Liver (tissue), 9 donors: ENCODE measurements around the gene TCP1. TPM values are rescaled to one million over a fixed set of nuclear protein-coding genes. Genes with fewer than 3 reads are reported as not detected.
A peak's percentile ranks its signal among the peaks of the same experiment; 100 is the strongest.

Experiments
- DNase-seq: peaks from one replicate; pipeline ENCODE4 v3.0.0-alpha.2; 2017; ENCODE audit warnings: low spot score
- H3K27ac ChIP-seq, 2 donors: one replicate each; pipeline ENCODE4 v1.7.0; 2013; ENCODE audit warnings: inconsistent platforms in 2 of 2, low read length in 2 of 2, control low read depth in 1 of 2, low read depth in 1 of 2, mild to moderate bottlenecking in 1 of 2
- H3K27me3 ChIP-seq, 4 donors: one replicate each; pipeline versions ENCODE4 v1.6.1 to v1.7.0; 2013; ENCODE audit warnings: low read length in 3 of 4, inconsistent platforms in 1 of 4, mild to moderate bottlenecking in 1 of 4, moderate library complexity in 1 of 4; ENCODE audit not compliant: control insufficient read depth in 4 of 4, insufficient read depth in 4 of 4
- H3K36me3 ChIP-seq, 4 donors: one replicate each; pipeline versions ENCODE4 v1.6.1 to v1.7.0; 2013; ENCODE audit warnings: low read length in 3 of 4, mild to moderate bottlenecking in 3 of 4, low read depth in 1 of 4, moderate library complexity in 1 of 4; ENCODE audit not compliant: control insufficient read depth in 4 of 4, insufficient read depth in 3 of 4
- H3K4me1 ChIP-seq, 4 donors: one replicate each; pipeline versions ENCODE4 v1.6.1 to v1.7.0; 2013; ENCODE audit warnings: low read length in 3 of 4, mild to moderate bottlenecking in 3 of 4, moderate library complexity in 1 of 4; ENCODE audit not compliant: control insufficient read depth in 4 of 4, insufficient read depth in 4 of 4
- H3K4me3 ChIP-seq, 3 donors: one replicate each; pipeline versions ENCODE4 v1.6.1 to v1.7.0; 2013; ENCODE audit warnings: low read length in 3 of 3, control low read depth in 1 of 3, low read depth in 1 of 3, mild to moderate bottlenecking in 1 of 3
- H3K9ac ChIP-seq, 2 donors: one replicate each; pipeline ENCODE4 v1.7.0; 2013; ENCODE audit warnings: low read length in 2 of 2, mild to moderate bottlenecking in 2 of 2, moderate library complexity in 2 of 2, control low read depth in 1 of 2, low read depth in 1 of 2
- H3K9me3 ChIP-seq, 4 donors: one replicate each; pipeline versions ENCODE4 v1.6.1 to v1.7.0; 2013; ENCODE audit warnings: low read length in 3 of 4; ENCODE audit not compliant: control insufficient read depth in 4 of 4
- EGR1 ChIP-seq, 2 donors: IDR thresholded peaks; 2 replicates each; pipeline ENCODE4 v1.6.1; 2016 to 2018; ENCODE audit warnings: antibody characterized with exemption in 2 of 2, low read depth in 2 of 2
- HNF4A ChIP-seq, 2 donors: conservative IDR thresholded peaks; 2 replicates each; pipeline ENCODE4 v1.6.1; 2016; ENCODE audit warnings: antibody characterized with exemption in 2 of 2, mild to moderate bottlenecking in 2 of 2
- HNF4G ChIP-seq: IDR thresholded peaks from 2 replicates; pipeline ENCODE4 v1.6.1; 2016; ENCODE audit warnings: antibody characterized with exemption
- MAX ChIP-seq: IDR thresholded peaks from 2 replicates; pipeline ENCODE4 v1.6.1; 2016; ENCODE audit warnings: antibody characterized with exemption
- NR2F2 ChIP-seq: IDR thresholded peaks from 2 replicates; pipeline ENCODE4 v1.6.1; 2016; ENCODE audit warnings: antibody characterized with exemption
- RAD21 ChIP-seq, 2 donors: IDR thresholded peaks; 2 replicates each; pipeline ENCODE4 v1.6.1; 2016; ENCODE audit warnings: antibody characterized with exemption in 2 of 2, mild to moderate bottlenecking in 2 of 2
- REST ChIP-seq: IDR thresholded peaks from 2 replicates; pipeline ENCODE4 v1.6.1; 2016; ENCODE audit warnings: antibody characterized with exemption, mild to moderate bottlenecking
- RXRA ChIP-seq, 2 donors: IDR thresholded peaks; 2 replicates each; pipeline ENCODE4 v1.6.1; 2017 to 2018; ENCODE audit warnings: antibody characterized with exemption in 2 of 2, mild to moderate bottlenecking in 1 of 2
- SP1 ChIP-seq: IDR thresholded peaks from 2 replicates; pipeline ENCODE4 v1.6.1; 2018; ENCODE audit warnings: antibody characterized with exemption, mild to moderate bottlenecking
- YY1 ChIP-seq: IDR thresholded peaks from 2 replicates; pipeline ENCODE4 v1.6.1; 2016; ENCODE audit warnings: antibody characterized with exemption, mild to moderate bottlenecking
- WGBS: extraction: QIAGEN DNeasy Blood & Tissue Kit; methylation state at CpG from one replicate; pipeline ENCODE4 v1.1.7; 2013; 5-methylcytosine and 5-hydroxymethylcytosine counted together
- polyA plus RNA-seq, 2 donors: library from polyadenylated mRNA; stranded (reverse) in 1 of 2; unstranded in 1 of 2; fragments of 200-250 nt in 1 of 2; fragments of >200 nt in 1 of 2; fragmentation: Nextera tagmentation in 1 of 2; extraction: Ambion mirVana in 1 of 2; gene quantifications; one replicate each; pipeline versions ENCODE4 v1.2.1 to v1.2.3, GENCODE V29; 2013 to 2015
- total RNA-seq, 2 donors: library from RNA; depleted of rRNA; stranded (reverse); fragments of >200 nt; gene quantifications; one replicate each; pipeline ENCODE4 v1.2.3, GENCODE V29; 2014
- donor health status: healthy.
- donor health status: healthy.
- donor health status: healthy.
- donor health status: healthy.
- donor health status: healthy.

The TCP1 gene
- total and polyA plus RNA-seq, 4 donors = 59.5 to 155 (median 94.3) TPM

GRCh38 chr6:159761129-159761872, 28.1 kb downstream of the TCP1 start:
- peak overlapping the region; percentile 11 to 76 (median 74) for H3K4me3 ChIP-seq
- no peaks in the 10 kb centered on the region for H3K9me3 ChIP-seq
- peaks cover 0 to 23% (median 15%) of the 10 kb centered on the region in 4 donors for H3K4me1 ChIP-seq
- no peak for TF ChIP-seq REST
- H3K27ac ChIP-seq = peak overlapping the region; percentile 100
- H3K9ac ChIP-seq = peak overlapping the region; percentile 52 to 94
- DNase-seq = peak; percentile 52
- peaks cover 0 to 18% (median 12%) of the 10 kb centered on the region in 4 donors for H3K36me3 ChIP-seq
- WGBS = 4% methylated on average over 45 of the region's 45 CpGs
- H3K27me3 ChIP-seq = no peaks in the 10 kb centered on the region

- H3K4me1 ChIP-seq = peaks cover 0 to 23% (median 15%) of the 10 kb centered on the region in 4 donors
- DNase-seq = no peak
- TF ChIP-seq RAD21 (IDR thresholded peaks at IDR 0.05) = no peak
- TF ChIP-seq HNF4A (conservative IDR thresholded peaks at IDR 0.05) = peak in 1 of 2 donors; percentile 6
- H3K9ac ChIP-seq = peak overlapping the region; percentile 52 to 94
- H3K27me3 ChIP-seq = no peaks in the 10 kb centered on the region
- H3K9me3 ChIP-seq = no peaks in the 10 kb centered on the region
- H3K27ac ChIP-seq = peak overlapping the region; percentile 100
- WGBS = 70% methylated on average over 3 of the region's 3 CpGs
- H3K4me3 ChIP-seq = peak overlapping the region in 1 of 3 donors; percentile 74
- H3K36me3 ChIP-seq = peaks cover 0 to 24% (median 15%) of the 10 kb centered on the region in 4 donors
Observed at GRCh38 chr6:159760602-159761057, 28.8 kb downstream of the TCP1 start.

GRCh38 chr6:159759645-159760044, 29.8 kb downstream of the TCP1 start:
- Histone ChIP-seq H3K36me3 (peaks cover 2 to 32% (median 23%) of the 10 kb centered on the region in 4 donors), H3K9ac (no peak overlapping the region), H3K27ac (no peak overlapping the region), H3K4me1 (peaks cover 0 to 21% (median 15%) of the 10 kb centered on the region in 4 donors), H3K9me3 (no peaks in the 10 kb centered on the region), H3K27me3 (no peaks in the 10 kb centered on the region), H3K4me3 (no peak overlapping the region)
- WGBS = 17% methylated on average over 1 of the region's 2 CpGs
- TF ChIP-seq SP1 (no peak), YY1 (no peak), HNF4G (no peak), NR2F2 (no peak), MAX (no peak), RAD21 (IDR thresholded peaks at IDR 0.05) (no peak), EGR1 (IDR thresholded peaks at IDR 0.05; ENCODE audit: low read depth in 2 of 2) (no peak), RXRA (IDR thresholded peaks at IDR 0.05) (no peak)
- DNase-seq = no peak
